Duodenal mucosa (tissue), 2 donors: ENCODE measurements around the gene KIAA0513.

Experiments
- H3K27ac ChIP-seq: one replicate; pipeline ENCODE4 v1.7.0; 2013; ENCODE audit warnings: low read depth, low read length
- H3K27me3 ChIP-seq, 2 donors: one replicate each; pipeline ENCODE4 v1.7.0; 2013; ENCODE audit warnings: low read length in 2 of 2, control low read depth in 1 of 2; ENCODE audit not compliant: insufficient read depth in 2 of 2, control insufficient read depth in 1 of 2
- H3K36me3 ChIP-seq, 2 donors: one replicate each; pipeline ENCODE4 v1.7.0; 2013; ENCODE audit warnings: low read length in 2 of 2, control low read depth in 1 of 2; ENCODE audit not compliant: insufficient read depth in 2 of 2, control insufficient read depth in 1 of 2
- H3K4me1 ChIP-seq, 2 donors: one replicate each; pipeline ENCODE4 v1.7.0; 2013; ENCODE audit warnings: low read length in 2 of 2, control low read depth in 1 of 2; ENCODE audit not compliant: insufficient read depth in 2 of 2, control insufficient read depth in 1 of 2
- H3K4me3 ChIP-seq, 2 donors: one replicate each; pipeline ENCODE4 v1.7.0; 2013; ENCODE audit warnings: low read length in 2 of 2, low read depth in 1 of 2
- H3K9ac ChIP-seq, 2 donors: one replicate each; pipeline ENCODE4 v1.7.0; 2013; ENCODE audit warnings: low read length in 2 of 2, low read depth in 1 of 2
- H3K9me3 ChIP-seq, 2 donors: one replicate each; pipeline ENCODE4 v1.7.0; 2013; ENCODE audit warnings: low read length in 2 of 2, control low read depth in 1 of 2; ENCODE audit not compliant: control insufficient read depth in 1 of 2

Gene KIAA0513

GRCh38 chr16:85003725-85004586, 23.6 kb upstream of the KIAA0513 start:
- peak overlapping the region in 1 of 2 donors; percentile 7 for H3K4me3 ChIP-seq
- H3K9me3 ChIP-seq: no peaks in the 10 kb centered on the region
- H3K36me3 ChIP-seq: peaks cover 0 to 9% of the 10 kb centered on the region in 2 donors
- H3K27ac ChIP-seq: no peak overlapping the region
- H3K4me1 ChIP-seq: peaks cover 59 to 70% of the 10 kb centered on the region in 2 donors
- H3K9ac ChIP-seq: peak overlapping the region in 1 of 2 donors; percentile 13
- no peaks in the 10 kb centered on the region for H3K27me3 ChIP-seq

- H3K27me3 ChIP-seq: no peaks in the 10 kb centered on the region
- peak overlapping the region; percentile 37 for H3K27ac ChIP-seq
- H3K36me3 ChIP-seq: peaks cover 0 to 7% of the 10 kb centered on the region in 2 donors
- no peak overlapping the region for H3K4me3 ChIP-seq
- H3K4me1 ChIP-seq: peaks cover 64 to 75% of the 10 kb centered on the region in 2 donors
- H3K9me3 ChIP-seq: no peaks in the 10 kb centered on the region
- no peak overlapping the region for H3K9ac ChIP-seq
Measured at GRCh38 chr16:85004587-85005205, 22.9 kb upstream of the KIAA0513 start.

GRCh38 chr16:85005285-85006069, 22.1 kb upstream of the KIAA0513 start:
- Histone ChIP-seq H3K4me1 (peaks cover 69 to 71% of the 10 kb centered on the region in 2 donors), H3K9ac (no peak overlapping the region), H3K9me3 (no peaks in the 10 kb centered on the region), H3K4me3 (no peak overlapping the region), H3K27ac (peak overlapping the region; percentile 37), H3K36me3 (peaks cover 0 to 7% of the 10 kb centered on the region in 2 donors), H3K27me3 (no peaks in the 10 kb centered on the region)

GRCh38 chr16:85006639-85007038, 21.0 kb upstream of the KIAA0513 start:
- no peak overlapping the region for H3K9ac ChIP-seq
- no peak overlapping the region for H3K27ac ChIP-seq
- H3K27me3 ChIP-seq: no peaks in the 10 kb centered on the region
- H3K9me3 ChIP-seq: no peaks in the 10 kb centered on the region
- H3K4me3 ChIP-seq: no peak overlapping the region
- H3K4me1 ChIP-seq: peaks cover 59 to 62% of the 10 kb centered on the region in 2 donors
- peaks cover 0 to 7% of the 10 kb centered on the region in 2 donors for H3K36me3 ChIP-seq

GRCh38 chr16:85007496-85008214, 19.9 kb upstream of the KIAA0513 start:
- Histone ChIP-seq H3K9me3 (no peaks in the 10 kb centered on the region), H3K4me3 (peak overlapping the region in 1 of 2 donors; percentile 17), H3K27ac (no peak overlapping the region), H3K4me1 (peaks cover 49 to 61% of the 10 kb centered on the region in 2 donors), H3K9ac (no peak overlapping the region), H3K27me3 (no peaks in the 10 kb centered on the region), H3K36me3 (peaks cover 0 to 7% of the 10 kb centered on the region in 2 donors)

GRCh38 chr16:85008271-85008670, 19.3 kb upstream of the KIAA0513 start:
- no peak overlapping the region for H3K9ac ChIP-seq
- no peak overlapping the region for H3K27ac ChIP-seq
- H3K4me3 ChIP-seq: peak overlapping the region in 1 of 2 donors; percentile 17
- peaks cover 0 to 7% of the 10 kb centered on the region in 2 donors for H3K36me3 ChIP-seq
- H3K9me3 ChIP-seq: no peaks in the 10 kb centered on the region
- peaks cover 43 to 55% of the 10 kb centered on the region in 2 donors for H3K4me1 ChIP-seq
- no peaks in the 10 kb centered on the region for H3K27me3 ChIP-seq

- peak overlapping the region; percentile 90 to 96 for H3K9ac ChIP-seq
- H3K4me1 ChIP-seq: peaks cover 34 to 39% of the 10 kb centered on the region in 2 donors
- peak overlapping the region; percentile 97 for H3K27ac ChIP-seq
- peaks cover 0 to 7% of the 10 kb centered on the region in 2 donors for H3K36me3 ChIP-seq
- H3K4me3 ChIP-seq: peak overlapping the region; percentile 90 to 92
- H3K9me3 ChIP-seq: no peaks in the 10 kb centered on the region
- H3K27me3 ChIP-seq: no peaks in the 10 kb centered on the region
Measured at GRCh38 chr16:85010446-85010930, 17.1 kb upstream of the KIAA0513 start.

- Histone ChIP-seq H3K4me3 (peak within 1 kb of the TSS; percentile 90 to 92), H3K9ac (peak within 1 kb of the TSS; percentile 90 to 96), H3K27ac (peak within 1 kb of the TSS; percentile 97), H3K9me3 (no peaks in the 10 kb centered on the region), H3K36me3 (peaks cover 0 to 3% of the 10 kb centered on the region in 2 donors), H3K27me3 (no peaks in the 10 kb centered on the region), H3K4me1 (peaks cover 30 to 35% of the 10 kb centered on the region in 2 donors)
Measured at GRCh38 chr16:85010931-85011845, 16.4 kb upstream of the KIAA0513 start, which contains the start of gene ZDHHC7. ZDHHC7 (minus strand) TSS chr16:85011535; CDS start chr16:84990618, 20,917 bp downstream.
